ENCODE data around the gene DOCK8. TPM values are rescaled to one million over a fixed set of nuclear protein-coding genes. Genes with fewer than 3 reads are reported as not detected.
A peak's percentile ranks its signal among the peaks of the same experiment; 100 is the strongest.

DOCK8 gene
- total and polyA plus RNA-seq, 4 experiments from 2014 or later = 31.0 to 315 (median 200) TPM

DNA sequence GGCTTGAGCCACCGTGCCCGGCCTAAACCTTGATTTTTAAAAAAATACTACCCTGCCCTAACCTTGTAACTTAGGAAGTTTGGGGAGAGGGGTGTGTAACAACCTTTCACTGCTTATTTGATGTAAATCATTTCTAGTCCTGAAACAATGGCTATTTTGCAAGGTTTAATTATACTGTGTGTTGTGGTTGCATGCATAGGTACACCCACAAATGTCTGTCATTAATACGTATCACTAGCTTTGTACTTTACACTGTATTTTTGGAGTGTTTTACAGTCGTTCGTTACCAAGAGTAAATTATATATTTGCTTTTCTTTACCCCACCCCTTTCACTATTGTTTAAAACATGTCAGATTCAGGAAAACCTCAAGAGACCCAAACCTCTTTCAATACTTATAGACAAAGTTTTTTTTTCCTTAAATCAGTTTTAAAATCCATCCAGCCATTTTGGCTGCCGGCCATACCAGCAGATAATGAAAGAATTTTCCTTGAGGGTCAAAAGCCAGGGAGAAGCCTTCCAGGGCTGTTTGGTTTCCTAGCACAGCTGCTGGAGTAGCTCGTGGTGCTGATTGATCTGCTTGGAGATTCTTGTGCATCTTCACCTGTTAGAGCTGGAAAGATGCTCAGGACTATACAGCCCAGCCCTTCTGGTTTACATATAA is 50.7 kb downstream of the DOCK8 start:
- H3K4me3 ChIP-seq (ENCODE audit: low read length in 2 of 2) = no peak overlapping the region
- H3K27ac Mint-ChIP-seq = peak overlapping the region in 1 of 7 donors; percentile 32
- ChIA-PET POLR2A (ENCODE audit: partially characterized antibody) (interaction anchor here (1.3 kb wide), 1 partner anchor 8 kb away, joined by 3 read pairs; no protein-coding TSS in a partner anchor), CTCF (ENCODE audit: partially characterized antibody) (interaction anchor here (1.6 kb wide), 1 partner anchor 50 kb away, joined by 3 read pairs; no protein-coding TSS in a partner anchor)
- no peak overlapping the region for H3K4me3 Mint-ChIP-seq
- no peaks in the 10 kb centered on the region for H3K9me3 ChIP-seq (ENCODE audit: control insufficient read depth in 1 of 2, low read length in 2 of 2)
- H3K27me3 ChIP-seq (ENCODE audit: insufficient read depth, low read length) = no peaks in the 10 kb centered on the region
- peaks cover 15 to 52% (median 24%) of the 10 kb centered on the region in 4 donors for H3K4me1 Mint-ChIP-seq
- no peak overlapping the region for H3K27ac ChIP-seq (ENCODE audit: low read depth, low read length)
- H3K36me3 Mint-ChIP-seq = no peaks in the 10 kb centered on the region
- H3K36me3 ChIP-seq (ENCODE audit: insufficient read depth, low read length) = no peaks in the 10 kb centered on the region
- no peak for DNase-seq
- H3K9me3 Mint-ChIP-seq = peaks cover 0 to 2% (median 0%) of the 10 kb centered on the region in 8 donors
- intact Hi-C loops (cut with micrococcal nuclease) = no loop called here
- no peaks in the 10 kb centered on the region for H3K27me3 Mint-ChIP-seq
- H3K4me1 ChIP-seq (ENCODE audit: insufficient read depth, low read length) = peaks cover 24% of the 10 kb centered on the region

DNA sequence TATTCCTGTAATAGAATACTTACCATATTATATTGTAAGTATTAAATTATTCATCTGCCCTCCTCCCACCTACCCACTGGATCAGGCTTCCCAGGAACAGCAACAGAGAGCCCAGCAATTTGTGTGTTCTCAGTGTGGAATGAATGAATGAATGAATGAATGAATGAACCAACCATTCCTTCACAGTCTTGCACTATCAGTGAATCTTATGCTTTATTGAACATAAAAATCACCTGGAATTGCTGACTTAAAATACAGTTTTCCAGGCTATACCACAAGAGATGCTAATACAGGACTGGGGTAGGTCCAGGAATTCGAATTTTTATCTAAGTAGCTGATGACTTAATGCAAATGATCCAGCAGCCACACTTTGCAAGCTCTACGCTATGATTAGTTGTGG is 51.6 kb downstream of the DOCK8 start:
- peaks cover 19 to 61% (median 30%) of the 10 kb centered on the region in 4 donors for H3K4me1 Mint-ChIP-seq
- CTCF ChIA-PET (ENCODE audit: partially characterized antibody) = interaction anchor here (0.7 to 0.9 kb wide), 3 partner anchors 8 to 94 kb away, joined by 3 read pairs; no protein-coding TSS in a partner anchor

DNA sequence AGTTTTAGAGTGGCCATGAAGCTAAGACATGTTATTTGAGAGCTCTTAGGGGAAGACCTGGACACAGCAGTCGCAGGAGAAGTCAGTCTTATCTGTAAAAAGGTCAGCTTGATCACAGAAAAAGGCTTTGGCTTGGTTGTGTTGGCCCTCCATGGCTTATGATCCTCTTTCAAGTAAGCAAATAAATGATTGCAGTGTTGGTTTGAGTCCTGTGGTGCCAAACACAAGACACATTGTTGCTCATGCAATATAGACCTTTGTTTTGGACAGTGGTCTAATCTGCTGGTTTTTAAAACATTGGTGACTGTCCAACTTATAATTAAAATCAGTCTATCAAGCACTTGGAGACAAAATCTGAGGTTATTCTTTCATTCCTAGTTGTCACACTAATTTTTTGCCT is 54.0 kb downstream of the DOCK8 start:
- POLR2A ChIA-PET (ENCODE audit: partially characterized antibody) = interaction anchor here (1.8 to 3.1 kb wide), 2 partner anchors 9 to 54 kb away, joined by 7 to 9 read pairs; partner anchors contain the start of gene DOCK8
- H3K27ac Mint-ChIP-seq = peak overlapping the region in 6 of 7 donors; percentile 24 to 95 (median 86)

More for the DNA sequence above, 51.6 kb downstream of the DOCK8 start:
- intact Hi-C loops (cut with micrococcal nuclease) = no loop called here
- Histone ChIP-seq H3K4me3 (ENCODE audit: low read length in 2 of 2) (no peak overlapping the region), H3K27me3 (ENCODE audit: insufficient read depth, low read length) (no peaks in the 10 kb centered on the region), H3K36me3 (ENCODE audit: insufficient read depth, low read length) (no peaks in the 10 kb centered on the region), H3K27ac (ENCODE audit: low read depth, low read length) (no peak overlapping the region), H3K9me3 (ENCODE audit: control insufficient read depth in 1 of 2, low read length in 2 of 2) (no peaks in the 10 kb centered on the region), H3K4me1 (ENCODE audit: insufficient read depth, low read length) (peaks cover 32% of the 10 kb centered on the region)
- H3K27ac Mint-ChIP-seq = no peak overlapping the region
- peaks cover 0 to 2% (median 0%) of the 10 kb centered on the region in 8 donors for H3K9me3 Mint-ChIP-seq
- no peak for DNase-seq
- H3K4me3 Mint-ChIP-seq = no peak overlapping the region
- H3K36me3 Mint-ChIP-seq = no peaks in the 10 kb centered on the region
- POLR2A ChIA-PET (ENCODE audit: partially characterized antibody) = interaction anchor here (1.4 kb wide), 1 partner anchor 8 kb away, joined by 6 read pairs; no protein-coding TSS in a partner anchor
- H3K27me3 Mint-ChIP-seq = no peaks in the 10 kb centered on the region

DNA sequence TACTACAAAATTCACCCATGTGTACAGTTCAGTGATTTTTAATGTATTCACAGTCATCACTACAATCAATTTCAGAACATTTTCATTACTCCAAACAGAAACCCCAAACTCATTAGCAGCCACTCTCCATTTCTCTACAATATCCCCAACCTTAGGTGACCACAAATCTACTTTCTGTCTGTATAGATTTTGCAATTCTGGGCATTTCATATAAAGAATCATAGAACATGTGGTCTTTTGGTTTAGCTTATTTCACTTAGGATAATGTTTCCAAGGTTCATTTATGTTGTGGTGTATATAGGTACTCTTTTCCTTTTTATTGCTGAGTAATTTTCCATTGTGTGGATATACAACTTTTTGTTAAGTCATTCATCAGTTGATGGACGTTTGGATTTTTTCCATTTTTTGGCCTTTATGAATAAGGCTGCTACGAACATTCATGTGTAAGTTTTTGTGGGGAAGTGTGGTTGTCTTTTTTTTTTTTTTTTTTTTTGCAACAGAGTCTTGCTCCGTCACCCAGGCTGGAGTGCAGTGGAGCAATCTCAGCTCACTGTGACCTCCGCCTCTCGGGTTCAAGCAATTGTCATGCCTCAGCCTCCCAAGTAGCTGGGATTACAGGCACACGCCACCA is 54.5 kb downstream of the DOCK8 start:
- no peaks in the 10 kb centered on the region for H3K27me3 Mint-ChIP-seq
- peaks cover 3 to 7% of the 10 kb centered on the region in 2 donors for H3K36me3 Mint-ChIP-seq
- peaks cover 43% of the 10 kb centered on the region for H3K4me1 ChIP-seq (ENCODE audit: insufficient read depth, low read length)
- intact Hi-C loops (cut with micrococcal nuclease) = no loop called here
- peaks cover 0 to 2% (median 0%) of the 10 kb centered on the region in 8 donors for H3K9me3 Mint-ChIP-seq
- no peak overlapping the region for H3K4me3 ChIP-seq (ENCODE audit: low read length in 2 of 2)
- no peaks in the 10 kb centered on the region for H3K9me3 ChIP-seq (ENCODE audit: control insufficient read depth in 1 of 2, low read length in 2 of 2)
- H3K27me3 ChIP-seq (ENCODE audit: insufficient read depth, low read length) = no peaks in the 10 kb centered on the region
- ChIA-PET CTCF (ENCODE audit: partially characterized antibody) (interaction anchor here (0.7 to 1.4 kb wide), 2 partner anchors 18 to 26 kb away, joined by 3 read pairs; no protein-coding TSS in a partner anchor), POLR2A (ENCODE audit: partially characterized antibody) (interaction anchor here (1.8 to 3.1 kb wide), 2 partner anchors 8 to 55 kb away, joined by 7 to 9 read pairs; partner anchors contain the start of gene DOCK8)
- H3K36me3 ChIP-seq (ENCODE audit: insufficient read depth, low read length) = no peaks in the 10 kb centered on the region
- no peak for DNase-seq
- H3K27ac Mint-ChIP-seq = peak overlapping the region; percentile 44 to 82 (median 72)
- peak overlapping the region in 2 of 8 donors; percentile 36 to 63 for H3K4me3 Mint-ChIP-seq
- no peak overlapping the region for H3K27ac ChIP-seq (ENCODE audit: low read depth, low read length)
- H3K4me1 Mint-ChIP-seq = peaks cover 27 to 77% (median 41%) of the 10 kb centered on the region in 4 donors

More for the DNA sequence above, 54.0 kb downstream of the DOCK8 start:
- peak overlapping the region in 5 of 8 donors; percentile 33 to 70 (median 44) for H3K4me3 Mint-ChIP-seq
- intact Hi-C loops (cut with micrococcal nuclease) = no loop called here
- H3K9me3 ChIP-seq (ENCODE audit: control insufficient read depth in 1 of 2, low read length in 2 of 2) = no peaks in the 10 kb centered on the region
- peaks cover 0 to 5% of the 10 kb centered on the region in 2 donors for H3K36me3 Mint-ChIP-seq
- no peak overlapping the region for H3K4me3 ChIP-seq (ENCODE audit: low read length in 2 of 2)
- CTCF ChIA-PET (ENCODE audit: partially characterized antibody) = interaction anchor here (0.9 kb wide), 1 partner anchor 11 kb away, joined by 3 read pairs; no protein-coding TSS in a partner anchor
- no peaks in the 10 kb centered on the region for H3K27me3 ChIP-seq (ENCODE audit: insufficient read depth, low read length)
- no peak for DNase-seq
- no peaks in the 10 kb centered on the region for H3K36me3 ChIP-seq (ENCODE audit: insufficient read depth, low read length)
- no peaks in the 10 kb centered on the region for H3K27me3 Mint-ChIP-seq
- H3K4me1 Mint-ChIP-seq = peaks cover 29 to 80% (median 45%) of the 10 kb centered on the region in 4 donors
- H3K27ac ChIP-seq (ENCODE audit: low read depth, low read length) = no peak overlapping the region
- peaks cover 47% of the 10 kb centered on the region for H3K4me1 ChIP-seq (ENCODE audit: insufficient read depth, low read length)
- H3K9me3 Mint-ChIP-seq = peaks cover 0 to 2% (median 0%) of the 10 kb centered on the region in 8 donors

DNA sequence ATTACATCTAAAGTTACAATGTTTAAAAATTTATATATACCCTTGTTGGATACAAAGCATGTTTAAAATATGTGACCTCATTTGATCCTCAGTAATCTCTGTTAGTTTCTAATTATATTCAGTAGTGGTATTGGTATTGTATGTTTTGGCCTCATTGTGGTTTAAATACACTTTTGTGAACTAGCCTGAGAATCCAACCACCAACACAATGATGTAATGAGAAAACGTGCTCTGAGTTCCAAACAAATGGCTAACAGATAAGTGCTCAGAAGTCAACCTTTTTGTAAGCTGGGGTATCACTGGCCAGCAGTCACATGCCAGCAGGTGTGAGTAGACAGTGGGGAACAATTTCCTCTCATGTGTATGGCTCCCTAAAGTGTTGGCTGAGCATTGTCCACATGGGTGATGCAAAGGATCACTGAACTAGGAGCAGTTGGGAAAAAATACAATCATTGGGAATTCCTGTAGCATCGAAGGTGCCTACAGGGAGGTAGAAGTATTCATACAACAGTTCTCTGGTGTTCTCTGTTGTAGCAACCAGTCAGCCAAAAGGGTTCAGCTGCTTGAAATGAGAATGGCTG is 56.1 kb downstream of the DOCK8 start:
- Mint-ChIP-seq H3K4me1 (peaks cover 34 to 76% (median 41%) of the 10 kb centered on the region in 4 donors), H3K36me3 (peaks cover 10 to 16% of the 10 kb centered on the region in 2 donors), H3K4me3 (peak overlapping the region in 2 of 8 donors; percentile 53 to 65), H3K27ac (peak overlapping the region in 6 of 7 donors; percentile 94 to 99 (median 98)), H3K27me3 (no peaks in the 10 kb centered on the region), H3K9me3 (peaks cover 0 to 2% (median 0%) of the 10 kb centered on the region in 8 donors)
- Histone ChIP-seq H3K4me3 (ENCODE audit: low read length in 2 of 2) (no peak overlapping the region), H3K9me3 (ENCODE audit: control insufficient read depth in 1 of 2, low read length in 2 of 2) (no peaks in the 10 kb centered on the region), H3K27ac (ENCODE audit: low read depth, low read length) (peak overlapping the region; percentile 89), H3K27me3 (ENCODE audit: insufficient read depth, low read length) (no peaks in the 10 kb centered on the region), H3K4me1 (ENCODE audit: insufficient read depth, low read length) (peaks cover 53% of the 10 kb centered on the region), H3K36me3 (ENCODE audit: insufficient read depth, low read length) (no peaks in the 10 kb centered on the region)
- CTCF ChIA-PET (ENCODE audit: partially characterized antibody) = no interaction called here
- POLR2A ChIA-PET (ENCODE audit: partially characterized antibody) = interaction anchor here (0.7 to 10.5 kb wide), 2 partner anchors 12 to 55 kb away, joined by 3 to 192 read pairs; partner anchors contain the start of gene DOCK8
- intact Hi-C loops (cut with micrococcal nuclease) = loop anchor here (5.0 kb wide), 1 partner anchor 37 kb away; no protein-coding TSS in a partner anchor
- DNase-seq = peak in 1 of 5 donors; percentile 44

DNA sequence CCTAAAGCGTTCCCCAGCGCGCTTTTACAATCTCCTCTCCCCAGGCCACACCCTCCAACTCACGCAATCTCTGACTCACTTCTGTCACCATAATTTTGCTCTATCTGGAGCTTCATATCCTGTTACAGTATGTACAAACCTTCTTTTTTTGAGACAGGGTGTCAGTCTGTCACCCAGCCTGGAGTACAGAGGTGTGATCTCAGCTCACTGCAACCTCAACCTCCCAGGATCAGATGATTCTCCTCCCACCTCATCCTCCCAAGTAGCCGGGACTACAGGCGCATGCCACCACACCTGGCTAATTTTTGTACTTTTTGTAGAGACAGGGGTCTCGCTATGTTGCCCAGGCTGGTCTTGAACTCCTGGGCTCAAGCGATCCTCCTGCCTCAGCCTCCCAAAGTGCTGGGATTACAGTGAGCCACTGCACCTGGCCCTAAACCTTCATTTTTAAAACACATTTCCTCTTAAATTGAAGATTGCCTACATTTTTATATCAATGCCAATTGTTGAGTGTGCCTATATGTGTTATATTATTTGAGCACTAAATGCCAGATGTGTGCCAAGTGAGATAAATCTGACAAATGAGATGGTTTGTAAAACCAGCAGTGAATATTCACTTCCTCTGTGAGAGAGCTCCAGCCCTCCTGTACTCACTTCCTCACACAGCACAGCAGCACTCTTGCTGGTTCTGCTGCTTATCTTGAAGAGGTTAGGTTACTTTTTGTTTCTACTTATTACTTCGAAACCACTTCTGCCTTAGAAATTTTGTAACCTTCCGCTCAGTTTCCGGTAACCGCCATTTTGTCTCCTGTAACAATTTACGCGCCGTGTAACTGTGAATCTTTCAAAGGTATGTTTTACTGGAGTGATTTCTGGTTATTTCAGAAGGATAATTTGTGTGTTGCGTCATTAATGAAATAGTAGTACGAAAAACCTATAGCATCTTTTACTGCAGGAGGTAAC is 57.9 kb downstream of the DOCK8 start:
- no peaks in the 10 kb centered on the region for H3K27me3 ChIP-seq (ENCODE audit: insufficient read depth, low read length)
- DNase-seq = peak; percentile 82 to 91 (median 89)
- H3K36me3 ChIP-seq (ENCODE audit: insufficient read depth, low read length) = no peaks in the 10 kb centered on the region
- H3K4me1 ChIP-seq (ENCODE audit: insufficient read depth, low read length) = peaks cover 71% of the 10 kb centered on the region
- peak overlapping the region; percentile 89 for H3K27ac ChIP-seq (ENCODE audit: low read depth, low read length)
- CTCF ChIA-PET (ENCODE audit: partially characterized antibody) = interaction anchor here (0.7 to 4.5 kb wide), 3 partner anchors 13 to 96 kb away, joined by 4 to 32 read pairs (median 4); partner anchors contain the start of gene DOCK8
- Mint-ChIP-seq H3K27me3 (no peaks in the 10 kb centered on the region), H3K9me3 (peaks cover 0 to 2% (median 0%) of the 10 kb centered on the region in 8 donors), H3K4me1 (peaks cover 40 to 71% (median 43%) of the 10 kb centered on the region in 4 donors), H3K27ac (peak overlapping the region in 6 of 7 donors; percentile 94 to 99 (median 98)), H3K4me3 (peak overlapping the region; percentile 88 to 97 (median 94)), H3K36me3 (peaks cover 13 to 19% of the 10 kb centered on the region in 2 donors)
- POLR2A ChIA-PET (ENCODE audit: partially characterized antibody) = interaction anchor here (0.5 to 10.5 kb wide), 24 partner anchors 9 to 198 kb away, joined by 3 to 192 read pairs (median 4); partner anchors contain the start of gene DOCK8
- H3K4me3 ChIP-seq (ENCODE audit: low read length in 2 of 2) = peak overlapping the region; percentile 48 to 75
- intact Hi-C loops (cut with micrococcal nuclease) = loop anchor here (1.0 to 5.0 kb wide), 2 partner anchors 35 to 57 kb away; no protein-coding TSS in a partner anchor
- no peaks in the 10 kb centered on the region for H3K9me3 ChIP-seq (ENCODE audit: control insufficient read depth in 1 of 2, low read length in 2 of 2)

Data from CD4-positive, alpha-beta memory T cell (primary cell).